Activated CD8-positive, alpha-beta T cell treated with anti-CD3 and anti-CD28 coated beads, Interleukin-2, amount 10 ng/mL, durations not matched to agents 7 days and 5 days (primary cell): ENCODE results near the gene TEDC1. TPM values are rescaled to one million over a fixed set of nuclear protein-coding genes. Genes with fewer than 3 reads are reported as not detected.

Experiments
- ATAC-seq: fragments of 150-1000 bp; cut with Tn5 transposase; one replicate; pipeline ENCODE4 v1.10.0; 2021; ENCODE audit warnings: moderate library complexity
- CTCF ChIA-PET: fragments of 350-600 bp; sonication (Branson Sonifier 250); formaldehyde crosslinking; loops from one replicate; lab custom pipeline; 2021; ENCODE audit warnings: antibody characterized with exemption; lab: Charles Lee
- POLR2A ChIA-PET: fragments of 350-600 bp; sonication (Branson Sonifier 250); formaldehyde crosslinking; loops from one replicate; lab custom pipeline; 2021; ENCODE audit warnings: antibody characterized with exemption; lab: Charles Lee
- DNase-seq: peaks from one replicate; pipeline ENCODE4 v3.0.0-alpha.2; 2020
- H3K27ac Mint-ChIP-seq: one replicate; pipeline ENCODE4 v1.8.0; 2021; ENCODE audit warnings: mild to moderate bottlenecking, mixed read lengths
- H3K27me3 Mint-ChIP-seq: one replicate; pipeline ENCODE4 v1.8.0; 2021; ENCODE audit warnings: low read depth, mixed read lengths
- H3K36me3 Mint-ChIP-seq: one replicate; pipeline ENCODE4 v1.8.0; 2021; ENCODE audit warnings: low read depth, mixed read lengths
- H3K4me1 Mint-ChIP-seq: one replicate; pipeline ENCODE4 v1.8.0; 2021; ENCODE audit warnings: low read depth, mixed read lengths
- H3K4me3 Mint-ChIP-seq: one replicate; pipeline ENCODE4 v1.8.0; 2021; ENCODE audit warnings: mild to moderate bottlenecking, mixed read lengths
- H3K9me3 Mint-ChIP-seq: one replicate; pipeline ENCODE4 v1.8.0; 2022; ENCODE audit warnings: mixed read lengths; ENCODE audit not compliant: insufficient read depth
- total RNA-seq, 2 experiments: library from RNA; stranded (reverse); gene quantifications; one replicate each; pipeline ENCODE4 v1.2.3, GENCODE V29; 2021

TEDC1 gene
- total RNA-seq, 2 experiments from 2014 or later, result 56.5 to 61.8 TPM

DNA sequence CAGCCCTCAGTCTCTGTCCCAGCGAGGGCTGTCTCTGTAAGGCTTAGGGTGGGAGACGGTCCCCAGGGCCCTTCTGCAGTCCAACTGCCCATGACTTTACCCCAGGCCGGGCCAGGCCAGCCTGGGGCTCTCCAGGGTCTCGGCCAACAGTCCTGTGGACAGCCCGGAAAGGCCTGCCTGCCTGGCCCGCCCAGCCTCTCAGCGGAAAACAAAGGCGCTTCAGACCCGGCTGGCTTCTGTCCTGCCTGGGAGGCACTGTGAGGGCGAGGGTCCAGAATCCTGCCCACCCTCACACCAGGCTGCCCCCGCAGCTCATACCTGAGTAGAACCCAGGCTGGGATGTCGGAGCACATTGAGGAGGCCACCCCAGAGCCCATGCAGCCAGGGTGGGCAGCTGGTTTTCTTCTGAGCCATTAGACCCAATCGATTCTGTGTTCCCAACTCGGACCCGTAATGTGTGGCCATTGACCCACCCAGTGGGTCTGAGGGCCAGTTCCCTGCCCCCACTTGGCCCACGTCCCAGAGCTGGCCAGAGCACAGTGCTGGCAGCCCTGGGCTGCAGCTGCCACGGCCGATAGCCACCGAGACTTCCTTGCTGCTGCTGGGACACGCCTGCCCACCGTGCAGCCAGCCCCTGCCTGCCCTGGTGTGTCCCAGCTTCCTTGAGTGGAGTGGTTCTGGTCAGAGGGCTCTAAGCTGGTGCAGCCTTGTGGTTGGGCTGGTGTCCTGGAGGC, 14.8 kb upstream of the TEDC1 start:
- POLR2A ChIA-PET, result interaction anchor here (1.4 kb wide), 1 partner anchor 14 kb away, joined by 3 read pairs; no protein-coding TSS in a partner anchor

GRCh38 chr14:105476831-105477659, 14.0 kb upstream of the TEDC1 start:
- H3K9me3 Mint-ChIP-seq, result no peaks in the 10 kb centered on the region
- DNase-seq, result no peak
- no peak overlapping the region for H3K4me3 Mint-ChIP-seq
- CTCF ChIA-PET, result interaction anchor here (0.7 to 2.1 kb wide), 2 partner anchors 13 to 83 kb away, joined by 3 to 7 read pairs; no protein-coding TSS in a partner anchor
- H3K27me3 Mint-ChIP-seq, result peaks cover 26% of the 10 kb centered on the region
- peaks cover 32% of the 10 kb centered on the region for H3K4me1 Mint-ChIP-seq
- H3K36me3 Mint-ChIP-seq, result peaks cover 3% of the 10 kb centered on the region
- no peak overlapping the region for H3K27ac Mint-ChIP-seq
- no peak for ATAC-seq
- POLR2A ChIA-PET, result interaction anchor here (0.8 to 1.4 kb wide), 2 partner anchors 13 kb away, joined by 3 to 4 read pairs; no protein-coding TSS in a partner anchor

More for the DNA sequence above, 14.8 kb upstream of the TEDC1 start:
- Mint-ChIP-seq H3K27ac (no peak overlapping the region), H3K4me3 (no peak overlapping the region), H3K27me3 (peaks cover 26% of the 10 kb centered on the region), H3K36me3 (peaks cover 3% of the 10 kb centered on the region), H3K9me3 (no peaks in the 10 kb centered on the region), H3K4me1 (peaks cover 26% of the 10 kb centered on the region)
- DNase-seq, result no peak
- no peak for ATAC-seq
- CTCF ChIA-PET, result interaction anchor here (2.1 kb wide), 1 partner anchor 13 kb away, joined by 7 read pairs; no protein-coding TSS in a partner anchor

GRCh38 chr14:105477660-105478397, 13.2 kb upstream of the TEDC1 start:
- ChIA-PET POLR2A (no interaction called here), CTCF (interaction anchor here (2.1 kb wide), 1 partner anchor 12 kb away, joined by 7 read pairs; no protein-coding TSS in a partner anchor)
- Mint-ChIP-seq H3K27me3 (peaks cover 26% of the 10 kb centered on the region), H3K4me3 (no peak overlapping the region), H3K4me1 (peaks cover 39% of the 10 kb centered on the region), H3K27ac (no peak overlapping the region), H3K9me3 (no peaks in the 10 kb centered on the region), H3K36me3 (peaks cover 3% of the 10 kb centered on the region)
- no peak for DNase-seq
- no peak for ATAC-seq

- H3K9me3 Mint-ChIP-seq, result no peaks in the 10 kb centered on the region
- ChIA-PET CTCF (no interaction called here), POLR2A (no interaction called here)
- DNase-seq (no peak), ATAC-seq (no peak)
- H3K27ac Mint-ChIP-seq, result no peak overlapping the region
- H3K4me3 Mint-ChIP-seq, result no peak overlapping the region
- peaks cover 26% of the 10 kb centered on the region for H3K27me3 Mint-ChIP-seq
- H3K36me3 Mint-ChIP-seq, result peaks cover 3% of the 10 kb centered on the region
- peaks cover 35% of the 10 kb centered on the region for H3K4me1 Mint-ChIP-seq
Observed at GRCh38 chr14:105478398-105479251, 12.4 kb upstream of the TEDC1 start.

GRCh38 chr14:105479431-105480158, 11.5 kb upstream of the TEDC1 start:
- peaks cover 37% of the 10 kb centered on the region for H3K4me1 Mint-ChIP-seq
- no peaks in the 10 kb centered on the region for H3K9me3 Mint-ChIP-seq
- CTCF ChIA-PET, result interaction anchor here (2.9 kb wide), 1 partner anchor 11 kb away, joined by 132 read pairs; the partner anchor contains the start of gene TEDC1
- peak overlapping the region; percentile 49 for H3K27ac Mint-ChIP-seq
- ATAC-seq (no peak), DNase-seq (no peak)
- H3K27me3 Mint-ChIP-seq, result peaks cover 26% of the 10 kb centered on the region
- POLR2A ChIA-PET, result no interaction called here
- peaks cover 3% of the 10 kb centered on the region for H3K36me3 Mint-ChIP-seq
- no peak overlapping the region for H3K4me3 Mint-ChIP-seq

DNA sequence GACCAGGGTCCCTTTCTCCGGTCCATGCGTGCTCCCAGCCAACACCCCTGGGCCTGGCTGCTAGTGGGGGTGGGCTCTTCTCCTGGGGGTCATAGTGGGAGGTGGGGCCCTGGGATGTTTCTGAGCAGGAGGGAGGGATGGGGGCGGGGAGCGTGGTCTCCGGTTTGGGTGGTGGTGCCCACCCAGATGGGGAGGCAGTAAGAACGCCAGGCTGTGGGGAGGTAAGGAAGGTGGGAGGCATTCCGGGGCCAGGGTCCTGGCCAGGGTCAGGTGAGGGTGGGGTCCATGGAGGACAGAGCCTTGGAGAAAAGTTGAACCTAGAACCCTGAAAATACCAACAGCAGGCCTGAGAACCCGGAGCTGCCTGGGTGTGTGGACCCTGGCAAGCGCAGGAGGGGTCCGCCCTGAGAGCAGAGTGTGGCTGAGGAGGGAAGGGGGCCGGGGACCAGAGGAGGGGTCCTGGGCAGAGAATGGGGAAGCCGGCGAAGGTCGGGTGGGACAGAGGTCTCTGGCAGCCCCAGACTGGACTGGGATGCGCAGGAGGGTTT, 10.8 kb upstream of the TEDC1 start:
- ATAC-seq (no peak), DNase-seq (no peak)
- ChIA-PET POLR2A (interaction anchor here (0.6 to 2.7 kb wide), 4 partner anchors 9 to 55 kb away, joined by 3 to 53 read pairs (median 4); partner anchors contain the start of gene TEDC1), CTCF (interaction anchor here (0.6 to 2.9 kb wide), 22 partner anchors 9 to 220 kb away, joined by 3 to 132 read pairs (median 4); partner anchors contain the start of genes PACS2, TEDC1 and TEX22)
- Mint-ChIP-seq H3K4me1 (peaks cover 40% of the 10 kb centered on the region), H3K27ac (peak overlapping the region; percentile 49), H3K9me3 (no peaks in the 10 kb centered on the region), H3K27me3 (peaks cover 26% of the 10 kb centered on the region), H3K4me3 (no peak overlapping the region), H3K36me3 (peaks cover 3% of the 10 kb centered on the region)

GRCh38 chr14:105480807-105481801, 9.9 kb upstream of the TEDC1 start:
- peaks cover 23% of the 10 kb centered on the region for H3K27me3 Mint-ChIP-seq
- no peaks in the 10 kb centered on the region for H3K9me3 Mint-ChIP-seq
- H3K27ac Mint-ChIP-seq, result peak overlapping the region; percentile 98
- H3K4me1 Mint-ChIP-seq, result peaks cover 49% of the 10 kb centered on the region
- DNase-seq (peak; percentile 91), ATAC-seq (peak; percentile 45)
- H3K36me3 Mint-ChIP-seq, result peaks cover 3% of the 10 kb centered on the region
- POLR2A ChIA-PET, result interaction anchor here (0.6 to 2.7 kb wide), 7 partner anchors 10 to 187 kb away, joined by 3 to 53 read pairs (median 4); partner anchors contain the start of gene TEDC1
- H3K4me3 Mint-ChIP-seq, result peak overlapping the region; percentile 55
- CTCF ChIA-PET, result interaction anchor here (0.6 to 2.9 kb wide), 26 partner anchors 10 to 221 kb away, joined by 3 to 132 read pairs (median 4); partner anchors contain the start of genes PACS2, TEDC1 and TEX22

DNA sequence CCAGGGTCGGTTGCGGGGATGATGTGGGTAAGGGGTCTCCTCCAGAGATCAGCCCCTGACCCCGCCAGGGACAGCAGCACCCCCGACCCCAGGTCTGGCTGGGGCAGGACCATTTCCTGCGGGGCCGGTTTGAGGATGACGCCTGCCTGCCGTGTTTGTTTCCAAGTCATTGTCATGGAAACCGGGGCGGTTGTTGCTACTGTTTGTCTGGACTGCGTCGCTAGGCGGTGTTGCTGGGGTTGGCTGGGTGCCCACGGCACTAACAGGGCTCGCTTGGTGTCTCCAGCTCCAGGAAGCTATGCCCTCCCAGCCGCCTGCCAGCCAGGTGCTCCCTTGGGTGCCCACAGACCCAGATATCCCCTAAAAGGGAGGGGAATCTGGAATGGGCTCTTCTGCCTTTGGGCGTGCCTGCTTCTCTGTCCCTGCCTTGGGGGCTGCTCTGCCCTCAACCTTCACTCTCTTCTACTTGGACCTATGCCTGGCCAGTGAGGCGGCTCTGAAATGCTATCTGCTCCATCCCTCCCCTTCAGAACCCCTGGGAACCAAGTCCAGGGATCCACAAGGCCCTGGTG, 9.1 kb upstream of the TEDC1 start:
- ChIA-PET CTCF (interaction anchor here (0.6 to 2.9 kb wide), 9 partner anchors 9 to 111 kb away, joined by 3 to 132 read pairs (median 6); partner anchors contain the start of genes TEDC1 and TEX22), POLR2A (interaction anchor here (0.8 to 2.7 kb wide), 5 partner anchors 9 to 181 kb away, joined by 3 to 53 read pairs (median 5); partner anchors contain the start of genes BRF1 and TEDC1)
- Mint-ChIP-seq H3K9me3 (no peaks in the 10 kb centered on the region), H3K36me3 (peaks cover 3% of the 10 kb centered on the region), H3K4me3 (peak overlapping the region; percentile 55), H3K27ac (peak overlapping the region; percentile 98), H3K4me1 (peaks cover 53% of the 10 kb centered on the region), H3K27me3 (peaks cover 18% of the 10 kb centered on the region)
- DNase-seq (peak; percentile 98), ATAC-seq (peak; percentile 71)
